IPS-18c (cell line): Measurements from ENCODE around the gene SH3RF3.
"Not testable (repeated sequence)": the region's sequence is repeated elsewhere in the genome, so short reads cannot be mapped to it uniquely, and the experiment has no call there.

Experiments
- H3K4me3 ChIP-seq: 2 replicates; pipeline ENCODE4 v1.7.0; 2013; ENCODE audit warnings: low read depth, mild to moderate bottlenecking, low read length, moderate library complexity; ENCODE audit not compliant: insufficient read depth
- H3K9me3 ChIP-seq: one replicate; pipeline ENCODE4 v1.6.1; 2013; ENCODE audit warnings: mild to moderate bottlenecking, low read length, moderate library complexity; ENCODE audit not compliant: control insufficient read depth, insufficient read depth

Gene SH3RF3

DNA sequence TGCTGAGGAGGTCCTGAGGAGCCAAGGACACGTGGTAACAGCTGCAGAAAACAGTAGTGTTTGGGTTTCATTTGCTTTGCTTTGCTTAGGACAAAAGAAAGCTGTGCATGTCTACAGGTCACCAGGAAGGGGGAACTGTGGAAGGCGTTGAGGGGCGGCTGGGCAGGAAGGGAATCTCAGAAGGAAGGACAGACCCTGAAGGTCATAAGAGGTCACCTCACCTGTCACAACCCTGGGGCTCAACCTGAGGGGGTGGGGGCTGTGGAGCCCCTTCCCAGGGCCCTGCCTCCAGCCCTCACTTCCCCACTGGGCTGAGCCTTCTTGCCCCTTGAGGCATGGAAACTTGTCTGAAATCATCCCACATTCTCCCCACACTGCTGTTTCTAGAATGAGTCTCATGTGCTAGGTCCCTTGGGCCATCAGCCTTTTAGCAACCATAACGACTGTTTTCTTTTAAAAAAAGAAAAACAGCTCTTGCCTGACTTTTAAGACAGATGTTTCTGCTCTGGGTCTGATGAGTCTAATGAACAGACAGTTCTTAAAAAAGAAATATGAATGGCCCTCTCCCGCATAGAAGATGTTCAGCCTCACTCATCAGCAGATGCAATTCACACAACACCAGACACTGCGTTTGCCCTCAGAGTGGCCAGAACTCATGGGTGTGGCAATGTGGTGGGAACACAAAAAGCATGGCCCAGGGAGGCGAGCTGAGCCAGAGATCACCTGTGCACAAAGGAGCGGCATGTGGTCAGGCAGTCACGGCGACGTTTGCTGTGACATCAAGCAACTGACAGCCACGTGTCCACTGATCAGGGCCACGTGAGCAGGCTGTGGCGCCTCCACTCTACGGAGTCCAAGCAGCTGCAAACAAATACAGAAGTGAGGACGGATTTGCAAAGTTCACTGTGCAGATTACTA lies 400.8 kb downstream of the SH3RF3 start:
- Histone ChIP-seq H3K4me3 (no peak overlapping the region), H3K9me3 (no peaks in the 10 kb centered on the region)

DNA sequence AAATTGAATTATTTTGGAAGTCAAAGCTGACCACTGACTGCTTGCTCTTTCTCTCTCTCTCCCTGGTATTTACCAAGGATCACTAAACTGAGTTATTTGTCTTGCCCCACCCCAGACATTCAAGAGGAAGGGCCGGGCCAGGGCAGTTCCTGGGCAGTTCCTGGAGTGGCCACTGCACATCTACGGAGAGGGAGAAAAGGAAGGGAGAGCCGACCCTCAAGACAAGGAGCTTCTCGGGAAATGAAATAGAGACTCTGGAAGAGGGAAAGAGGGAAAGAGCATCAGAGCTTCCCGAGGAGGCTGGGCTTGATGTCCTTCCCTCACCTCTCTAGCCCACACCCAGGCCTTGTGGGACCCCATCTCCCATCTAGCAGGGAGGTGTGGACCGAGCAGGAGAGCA lies 401.7 kb downstream of the SH3RF3 start:
- no peak overlapping the region for H3K4me3 ChIP-seq

DNA sequence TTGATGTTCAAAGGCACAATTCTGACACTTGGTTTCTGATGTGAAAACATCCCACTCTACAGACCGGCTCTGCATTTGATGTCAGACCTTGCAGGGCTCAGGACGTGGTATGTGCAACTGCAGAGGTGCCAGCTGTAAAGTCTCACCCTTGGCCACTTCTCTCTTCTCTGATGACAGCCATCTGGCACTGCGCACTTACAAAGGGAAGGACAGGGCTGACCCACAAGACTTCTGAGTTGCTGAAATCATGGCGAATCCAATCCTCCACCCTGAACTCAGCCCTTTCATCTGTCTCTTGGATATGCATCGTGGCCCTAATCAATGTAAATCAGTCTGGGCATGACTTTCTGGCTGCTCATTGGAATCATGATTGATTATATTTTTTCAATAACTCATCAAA lies 402.2 kb downstream of the SH3RF3 start:
- peaks cover 2% of the 10 kb centered on the region for H3K9me3 ChIP-seq
- no peak overlapping the region for H3K4me3 ChIP-seq

More for the DNA sequence above, 401.7 kb downstream of the SH3RF3 start:
- no peaks in the 10 kb centered on the region for H3K9me3 ChIP-seq

DNA sequence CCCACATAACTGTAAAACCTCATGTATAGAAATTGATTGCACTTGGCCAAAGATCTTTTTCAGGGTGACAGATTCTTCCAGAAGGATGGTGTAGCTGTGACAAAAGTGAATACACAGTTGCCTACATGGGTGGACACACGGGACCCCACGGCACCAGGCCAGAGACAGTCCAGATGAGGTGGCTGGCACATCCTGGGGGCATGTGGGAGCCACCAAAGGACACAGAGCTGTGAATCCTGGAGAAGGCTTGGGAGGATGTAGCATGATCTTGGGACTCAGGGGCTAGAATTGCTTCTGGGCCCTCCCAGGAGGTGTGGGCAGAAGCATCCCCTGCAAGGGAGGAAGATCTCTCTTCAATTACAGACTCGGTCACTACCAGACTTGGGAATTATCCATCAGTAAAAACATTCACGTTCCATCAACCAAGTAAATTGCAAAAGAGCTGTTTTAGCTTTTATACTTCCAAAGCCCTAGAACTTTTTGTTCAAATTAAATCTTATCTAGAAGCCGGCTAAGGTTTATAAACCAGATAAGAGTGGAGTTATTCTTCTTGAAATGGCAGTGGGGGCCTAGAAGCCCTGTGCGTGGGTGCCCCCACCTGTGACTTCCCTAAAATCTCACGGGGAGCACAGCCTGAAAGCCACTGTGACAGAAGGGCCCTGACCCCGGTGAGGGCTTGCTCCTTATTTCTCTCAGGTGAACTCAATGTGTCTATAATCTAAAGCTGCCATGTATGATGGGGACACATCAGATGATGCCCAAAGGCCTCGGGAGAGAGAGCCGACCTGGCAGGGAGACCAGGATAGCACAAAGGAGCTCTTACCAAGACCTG lies 403.1 kb downstream of the SH3RF3 start:
- H3K4me3 ChIP-seq: no peak overlapping the region
- H3K9me3 ChIP-seq: peaks cover 2% of the 10 kb centered on the region

DNA sequence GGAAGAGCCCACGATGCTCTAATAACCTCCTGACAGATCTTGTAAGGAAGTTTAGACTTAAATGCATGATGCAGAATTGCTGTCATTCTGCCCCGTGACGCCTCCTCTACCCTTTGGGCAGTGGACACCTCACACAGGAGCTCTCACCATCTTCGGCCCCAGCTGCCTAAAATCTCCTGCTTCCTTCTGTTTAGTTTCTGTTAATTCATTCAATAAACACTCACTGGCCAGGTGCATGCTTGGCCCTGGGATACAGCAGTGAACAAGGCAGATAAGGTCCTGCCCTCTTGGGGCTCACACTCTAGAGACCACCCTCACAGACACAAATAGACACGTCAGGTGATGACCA lies 403.7 kb downstream of the SH3RF3 start:
- H3K9me3 ChIP-seq: peaks cover 2% of the 10 kb centered on the region
- no peak overlapping the region for H3K4me3 ChIP-seq

DNA sequence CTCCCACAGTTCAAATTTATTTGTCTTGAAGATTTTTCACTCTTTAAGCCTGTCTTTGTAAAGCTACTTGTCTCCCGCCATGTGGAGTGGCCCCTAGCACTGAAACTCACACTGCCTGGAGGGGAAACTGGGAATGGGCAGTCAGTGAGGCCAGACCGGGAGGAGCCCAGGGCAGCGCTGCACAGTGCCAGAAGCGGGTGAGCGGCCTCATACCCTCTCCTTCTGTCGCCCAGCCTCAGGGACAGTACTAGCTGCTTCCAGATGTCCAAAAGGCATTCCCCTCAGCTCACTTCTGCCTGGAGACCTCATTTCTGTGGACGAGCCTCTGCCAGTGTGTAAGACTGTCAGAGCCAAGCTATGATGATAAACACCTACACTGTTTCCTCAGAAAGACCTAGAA lies 404.8 kb downstream of the SH3RF3 start:
- H3K4me3 ChIP-seq: no peak overlapping the region

DNA sequence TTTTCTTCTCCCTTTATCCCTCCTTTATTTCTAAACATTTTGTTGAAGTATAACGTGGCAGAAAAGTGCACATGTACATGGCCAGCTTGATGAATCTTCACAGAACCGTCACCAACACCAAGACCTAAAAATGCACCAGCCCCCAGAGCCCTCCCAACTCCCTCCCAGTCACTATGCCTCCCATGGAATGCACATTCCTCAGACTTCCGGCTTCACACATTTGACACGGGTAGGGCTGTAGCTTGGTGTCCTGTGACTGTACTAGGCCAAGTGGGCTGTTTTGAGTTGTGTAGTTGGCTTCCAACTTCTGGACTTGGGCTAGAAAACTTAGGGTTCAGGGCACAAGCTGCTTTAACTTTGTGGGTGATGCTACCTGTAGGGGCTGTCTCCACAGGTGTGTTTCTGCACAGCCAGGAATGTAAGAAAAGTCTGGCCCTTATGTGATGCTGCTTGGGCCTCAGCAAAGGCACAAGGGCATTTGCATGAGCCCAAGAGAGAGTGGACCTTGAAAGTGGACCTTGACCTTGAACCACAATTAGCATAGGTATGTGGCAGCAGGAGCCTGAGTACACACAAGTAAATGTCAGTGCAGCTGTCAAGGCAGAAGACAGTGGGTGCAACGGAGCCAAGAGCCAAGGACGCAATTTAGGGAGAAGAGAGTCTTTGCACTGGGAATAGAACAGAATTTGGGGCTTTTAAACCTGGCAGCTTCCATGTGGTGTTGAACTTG lies 406.4 kb downstream of the SH3RF3 start:
- Histone ChIP-seq H3K9me3 (peaks cover 2% of the 10 kb centered on the region), H3K4me3 (no peak overlapping the region)

More for the DNA sequence above, 404.8 kb downstream of the SH3RF3 start:
- H3K9me3 ChIP-seq: peaks cover 2% of the 10 kb centered on the region

DNA sequence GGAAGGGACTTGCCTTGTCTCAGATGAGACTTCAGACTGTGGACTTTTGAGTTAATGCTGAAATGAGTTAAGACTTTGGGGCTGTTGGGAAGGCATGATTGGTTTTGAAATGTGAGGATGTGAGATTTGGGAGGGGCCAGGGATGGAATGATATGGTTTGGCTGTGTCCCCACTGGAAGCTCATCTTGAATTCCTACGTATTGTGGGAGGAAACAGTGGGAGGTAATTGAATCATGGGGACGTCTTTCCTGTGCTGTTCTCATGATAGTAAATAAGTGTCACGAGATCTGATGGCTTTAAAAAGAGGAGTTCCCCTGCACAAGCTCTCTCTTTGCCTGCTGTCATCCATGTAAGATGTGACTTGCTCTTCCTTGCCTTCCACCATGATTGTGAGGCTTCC lies 407.6 kb downstream of the SH3RF3 start:
- not testable (repeated sequence) for H3K4me3 ChIP-seq, H3K9me3 ChIP-seq

DNA sequence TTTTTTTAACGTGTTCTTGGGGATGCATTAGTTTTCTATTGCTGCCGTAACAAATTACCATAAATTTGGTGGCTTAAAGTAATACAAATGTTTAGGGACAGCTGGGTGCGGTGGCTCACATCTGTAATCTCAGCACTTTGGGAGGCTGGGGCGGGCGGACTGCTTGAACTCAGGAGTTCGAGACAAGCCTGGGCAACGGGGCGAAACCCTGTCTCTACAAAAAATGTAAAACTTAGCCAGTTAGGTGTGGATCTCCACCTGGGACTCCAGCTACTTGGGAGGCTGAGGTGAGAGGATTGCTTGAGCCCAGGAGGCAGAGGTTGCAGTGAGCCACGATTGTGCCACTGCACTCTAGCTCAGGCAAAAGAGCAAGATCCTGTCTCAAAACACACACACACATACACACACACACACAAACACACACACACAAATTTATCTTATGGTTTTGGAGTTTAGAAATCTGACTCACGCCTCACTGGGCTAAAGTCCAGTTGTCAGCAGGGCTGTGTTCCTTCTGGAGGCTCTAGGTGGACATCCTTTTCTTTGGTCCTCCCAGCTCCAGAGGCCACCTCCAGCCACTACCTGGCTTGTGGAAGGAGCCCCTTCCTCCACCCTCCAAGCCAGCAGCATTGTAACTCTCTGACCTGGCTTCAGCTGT lies 408.7 kb downstream of the SH3RF3 start:
- no peak overlapping the region for H3K4me3 ChIP-seq
- peaks cover 2% of the 10 kb centered on the region for H3K9me3 ChIP-seq

DNA sequence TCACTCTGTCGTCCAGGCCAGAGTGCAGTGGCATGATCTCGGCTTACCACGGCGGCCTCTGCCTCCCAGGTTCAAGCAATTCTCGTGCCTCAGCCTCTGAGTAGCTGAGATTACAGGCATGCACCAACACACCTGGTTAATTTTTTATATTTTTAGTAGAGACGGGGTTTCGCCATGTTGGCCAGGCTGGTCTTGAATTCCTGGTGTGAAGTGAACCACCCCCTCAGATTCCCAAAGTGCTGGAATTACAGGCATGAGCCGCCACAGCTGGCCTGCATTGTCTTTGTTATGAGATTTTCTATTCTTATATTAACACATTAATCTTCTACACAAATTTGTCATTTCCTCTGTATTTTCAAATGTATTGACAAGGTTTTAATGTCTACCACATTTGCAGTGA lies 409.5 kb downstream of the SH3RF3 start:
- no peak overlapping the region for H3K4me3 ChIP-seq
- peaks cover 2% of the 10 kb centered on the region for H3K9me3 ChIP-seq

DNA sequence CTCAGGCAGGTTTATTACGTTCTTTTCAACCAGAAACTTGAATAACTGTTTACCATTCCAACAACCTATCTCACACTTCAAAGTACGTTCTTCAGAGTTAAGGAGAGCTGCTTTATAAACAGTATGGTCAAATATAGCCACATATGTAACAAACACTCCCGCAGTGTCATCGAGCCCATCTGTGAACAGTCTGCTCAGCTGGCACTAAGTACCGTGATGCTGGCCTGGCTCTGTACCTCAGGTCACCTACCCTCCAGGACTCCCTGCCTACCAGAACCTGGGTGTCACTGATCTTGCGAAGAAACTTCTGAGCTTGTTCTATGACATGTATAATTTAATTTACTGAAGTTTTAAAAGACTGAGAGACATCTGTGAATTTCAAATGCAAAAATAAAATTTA lies 413.4 kb downstream of the SH3RF3 start:
- Histone ChIP-seq H3K4me3 (no peak overlapping the region), H3K9me3 (no peaks in the 10 kb centered on the region)

DNA sequence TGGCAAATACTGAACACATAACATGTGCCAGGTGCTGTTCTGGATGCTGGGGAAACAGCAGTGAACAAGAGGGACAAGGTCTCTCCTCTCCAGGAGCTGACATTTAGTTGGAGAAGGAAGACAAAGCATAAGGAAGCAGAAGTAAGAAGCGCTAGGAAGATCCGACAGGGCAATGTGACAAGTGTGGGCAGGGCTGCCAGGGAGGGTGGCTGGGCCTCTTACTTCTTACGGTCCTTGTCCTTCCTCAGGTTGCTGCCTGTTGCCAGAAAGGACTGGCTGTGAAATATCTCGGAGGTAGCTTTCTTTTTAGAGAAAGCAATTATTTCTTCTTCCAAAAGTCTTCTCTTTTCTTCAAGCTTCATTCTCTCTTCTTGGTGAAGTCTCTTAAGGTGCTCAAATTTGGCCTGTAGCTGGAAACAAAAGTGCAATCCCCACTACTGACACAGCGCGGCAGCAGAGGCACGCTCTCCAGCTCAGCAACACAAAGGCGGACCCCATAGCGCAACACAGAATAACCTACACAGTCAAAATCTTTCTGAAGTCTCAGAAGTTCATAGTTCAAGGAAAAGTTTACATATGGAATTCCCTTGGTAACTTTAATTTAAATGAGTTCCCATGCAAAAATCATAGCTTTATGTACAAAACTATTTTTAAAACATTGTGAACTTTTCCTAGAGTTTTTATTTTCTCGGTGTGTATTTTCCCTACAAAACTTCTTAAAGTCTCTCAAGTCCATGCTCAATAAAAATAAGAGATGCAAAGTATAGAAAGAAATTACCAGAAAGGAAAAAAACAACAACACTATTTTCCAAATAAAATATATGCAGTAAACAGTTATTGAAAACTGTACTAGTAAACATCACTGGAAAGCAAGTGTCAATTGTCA lies 417.1 kb downstream of the SH3RF3 start:
- Histone ChIP-seq H3K9me3 (no peaks in the 10 kb centered on the region), H3K4me3 (no peak overlapping the region)

DNA sequence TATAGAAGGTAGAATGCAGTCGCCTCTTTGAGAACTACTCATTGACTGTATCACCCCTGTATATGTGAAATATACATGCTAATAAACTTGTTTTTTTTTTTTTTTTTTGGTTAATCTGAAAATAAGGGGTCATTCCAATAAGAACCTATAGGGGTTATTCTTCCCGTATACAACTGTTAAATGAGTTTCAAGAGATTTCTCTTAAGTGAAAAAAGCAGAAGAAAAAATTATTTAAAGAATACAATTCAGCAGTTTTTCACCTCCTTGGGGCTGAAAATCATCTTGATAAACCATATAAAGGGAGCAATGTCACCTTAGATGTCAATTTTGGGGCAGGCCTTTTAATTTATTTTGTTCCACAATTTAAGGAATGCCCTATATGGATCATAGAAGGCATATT lies 418.3 kb downstream of the SH3RF3 start:
- Histone ChIP-seq H3K4me3 (no peak overlapping the region), H3K9me3 (no peaks in the 10 kb centered on the region)

DNA sequence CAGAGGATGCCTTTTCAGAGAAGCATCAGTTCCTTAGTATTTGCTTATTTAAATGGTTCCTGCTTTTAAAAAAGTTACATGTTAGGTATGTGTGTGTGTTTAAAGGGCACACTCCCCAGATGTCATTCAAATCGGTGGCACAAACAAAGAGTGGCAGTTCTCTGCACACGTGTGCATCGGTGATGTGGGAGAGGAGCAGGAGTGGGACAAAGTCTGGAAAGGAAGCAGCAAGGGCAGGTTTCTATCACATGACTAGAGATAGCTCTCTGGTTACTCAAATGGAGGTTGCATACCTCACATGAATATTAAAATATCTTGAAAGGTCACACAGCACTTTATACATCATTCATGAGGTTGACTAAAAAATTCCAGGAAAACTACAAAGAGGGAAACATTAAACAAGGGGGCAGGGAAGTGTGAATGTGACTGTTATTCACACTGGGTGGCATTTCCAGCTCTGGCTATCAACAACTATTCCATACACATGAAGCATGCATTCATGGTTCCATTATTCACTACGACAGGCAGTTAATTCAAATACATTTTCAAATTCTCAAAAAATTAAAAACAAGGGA lies 420.1 kb downstream of the SH3RF3 start:
- no peaks in the 10 kb centered on the region for H3K9me3 ChIP-seq
- no peak overlapping the region for H3K4me3 ChIP-seq
